OCI-LY7 (cell line): ENCODE results near the gene CLMN. TPM values are rescaled to one million over a fixed set of nuclear protein-coding genes. Genes with fewer than 3 reads are reported as not detected.

Experiments used
- BruUV-seq: library from RNA; stranded (reverse); fragments of 400-500 nt; replicated peaks from 2 replicates; lab custom pipeline; 2021; lab: Mats Ljungman, UMichigan
- CTCF ChIA-PET: fragments of 300-600 bp; sonication (Branson Sonifier 250); formaldehyde crosslinking; loops from one replicate; lab custom pipeline; 2022; ENCODE audit warnings: antibody characterized with exemption; ENCODE audit not compliant: unreplicated experiment; lab: Charles Lee
- POLR2A ChIA-PET: fragments of 300-600 bp; sonication (Branson Sonifier 250); formaldehyde crosslinking; loops from one replicate; lab custom pipeline; 2022; ENCODE audit warnings: antibody characterized with exemption; lab: Charles Lee
- DNase-seq: peaks from one replicate; pipeline ENCODE4 v3.0.0-alpha.2; 2015; ENCODE audit warnings: low spot score
- H2AFZ ChIP-seq: fragments of 200-600 bp; sonication (generic), shearing (Covaris generic); 2 replicates; pipeline ENCODE4 v1.6.1; 2014; ENCODE audit warnings: mild to moderate bottlenecking, antibody characterized with exemption, low read length, moderate library complexity
- H3K27ac ChIP-seq: fragments of 200-600 bp; sonication (generic); 2 replicates; pipeline ENCODE4 v1.5.1; 2014; ENCODE audit warnings: mixed run types, low read depth, mild to moderate bottlenecking, moderate library complexity, low read length, inconsistent platforms; ENCODE audit not compliant: poor library complexity, severe bottlenecking
- H3K36me3 ChIP-seq: fragments of 200-600 bp; sonication (generic); 2 replicates; pipeline ENCODE4 v1.6.1; 2014; ENCODE audit warnings: mild to moderate bottlenecking, antibody characterized with exemption, low read length, moderate library complexity, mixed read lengths; ENCODE audit not compliant: insufficient read depth
- H3K4me1 ChIP-seq: fragments of 200-600 bp; sonication (generic); 2 replicates; pipeline ENCODE4 v1.5.1; 2014; ENCODE audit warnings: mild to moderate bottlenecking, low read length; ENCODE audit not compliant: insufficient read depth, poor library complexity, severe bottlenecking
- H3K4me2 ChIP-seq: fragments of 200-600 bp; sonication (generic); 2 replicates; pipeline ENCODE4 v1.6.1; 2014; ENCODE audit warnings: mild to moderate bottlenecking, low read length
- H3K4me3 ChIP-seq: fragments of 200-600 bp; sonication (generic); 2 replicates; pipeline ENCODE4 v1.5.1; 2014; ENCODE audit warnings: mild to moderate bottlenecking, low read depth, low read length; ENCODE audit not compliant: poor library complexity, severe bottlenecking
- H3K79me2 ChIP-seq: fragments of 200-600 bp; sonication (generic); 2 replicates; pipeline ENCODE4 v1.6.1; 2016; ENCODE audit warnings: low read depth, mild to moderate bottlenecking, low read length, moderate library complexity, mixed read lengths; ENCODE audit not compliant: insufficient read depth
- H3K9me2 ChIP-seq: fragments of 200-600 bp; sonication (generic); 2 replicates; pipeline ENCODE4 v1.6.1; 2016; ENCODE audit warnings: mild to moderate bottlenecking, low read length, mixed read lengths; ENCODE audit not compliant: insufficient read depth
- H3K9me3 ChIP-seq: fragments of 200-600 bp; sonication (generic); 2 replicates; pipeline ENCODE4 v1.6.1; 2014; ENCODE audit warnings: mild to moderate bottlenecking, mixed run types, low read length, mixed read lengths
- H4K20me1 ChIP-seq: fragments of 200-600 bp; sonication (generic); 2 replicates; pipeline ENCODE4 v1.6.1; 2014; ENCODE audit warnings: mild to moderate bottlenecking, antibody characterized with exemption, low read length, moderate library complexity, mixed read lengths; ENCODE audit not compliant: insufficient read depth
- EZH2phosphoT487 ChIP-seq: fragments of 200-600 bp; sonication (generic); IDR thresholded peaks from 2 replicates; pipeline ENCODE4 v1.6.1; 2018; ENCODE audit warnings: low read depth, borderline replicate concordance, mild to moderate bottlenecking, mixed run types, antibody characterized with exemption, low read length, moderate library complexity, mixed read lengths
- intact Hi-C: fragments of 100-400 bp; cut with micrococcal nuclease; formaldehyde crosslinking; loops from one replicate; pipeline ENCODE4 v1.10.0; 2022; ENCODE audit not compliant: unreplicated experiment
- total RNA-seq, 2 experiments: library from RNA; depleted of rRNA in 1 of 2; stranded (reverse); fragments of >200 nt in 1 of 2; shearing (Covaris generic) in 1 of 2; gene quantifications; 2 replicates each; pipeline ENCODE4 v1.2.3, GENCODE V29; 2014 to 2022
- TF ChIP-seq, protein P1 (sequence below): fragments of 200-600 bp; sonication (generic); conservative IDR thresholded peaks from 2 replicates; pipeline ENCODE4 v1.5.1; 2014; ENCODE audit warnings: mild to moderate bottlenecking, antibody characterized with exemption, low read length, moderate library complexity, mixed read lengths

Gene CLMN
- total RNA-seq, 2 experiments from 2014 or later: 6.8 to 12.0 TPM

DNA sequence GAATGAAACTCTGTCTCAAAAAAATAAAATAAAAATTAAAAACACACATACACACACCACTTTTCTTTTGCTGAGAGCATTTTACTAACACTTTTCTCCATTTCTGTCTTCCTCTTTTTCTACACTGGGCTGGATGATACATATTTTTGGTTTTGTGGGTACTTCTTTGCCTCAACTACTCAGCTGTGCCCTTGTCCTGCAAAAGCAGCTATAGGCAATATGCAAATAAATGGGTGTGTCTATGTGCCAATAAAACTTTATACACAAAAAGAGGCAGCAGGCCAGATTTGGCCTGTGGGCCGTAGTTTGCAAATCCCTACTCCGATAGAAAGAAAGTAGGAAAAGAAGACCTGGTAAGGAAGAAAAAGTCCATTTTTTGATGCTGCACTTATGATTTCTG is 6.5 kb downstream of the CLMN start:
- DNase-seq: no peak
- Histone ChIP-seq H3K36me3 (no peaks in the 10 kb centered on the region), H4K20me1 (no peaks in the 10 kb centered on the region), H3K9me2 (no peaks in the 10 kb centered on the region), H3K4me3 (no peak overlapping the region), H3K4me1 (peaks cover 24% of the 10 kb centered on the region), H3K9me3 (no peaks in the 10 kb centered on the region), H2AFZ (no peak overlapping the region), H3K79me2 (no peaks in the 10 kb centered on the region), H3K4me2 (no peak overlapping the region), H3K27ac (no peak overlapping the region)
- ChIA-PET POLR2A (no interaction called here), CTCF (no interaction called here)
- no TSS peak for BruUV-seq
- intact Hi-C loops: no loop called here
- TF ChIP-seq EZH2phosphoT487: no peak
- TF ChIP-seq, protein P1, sequence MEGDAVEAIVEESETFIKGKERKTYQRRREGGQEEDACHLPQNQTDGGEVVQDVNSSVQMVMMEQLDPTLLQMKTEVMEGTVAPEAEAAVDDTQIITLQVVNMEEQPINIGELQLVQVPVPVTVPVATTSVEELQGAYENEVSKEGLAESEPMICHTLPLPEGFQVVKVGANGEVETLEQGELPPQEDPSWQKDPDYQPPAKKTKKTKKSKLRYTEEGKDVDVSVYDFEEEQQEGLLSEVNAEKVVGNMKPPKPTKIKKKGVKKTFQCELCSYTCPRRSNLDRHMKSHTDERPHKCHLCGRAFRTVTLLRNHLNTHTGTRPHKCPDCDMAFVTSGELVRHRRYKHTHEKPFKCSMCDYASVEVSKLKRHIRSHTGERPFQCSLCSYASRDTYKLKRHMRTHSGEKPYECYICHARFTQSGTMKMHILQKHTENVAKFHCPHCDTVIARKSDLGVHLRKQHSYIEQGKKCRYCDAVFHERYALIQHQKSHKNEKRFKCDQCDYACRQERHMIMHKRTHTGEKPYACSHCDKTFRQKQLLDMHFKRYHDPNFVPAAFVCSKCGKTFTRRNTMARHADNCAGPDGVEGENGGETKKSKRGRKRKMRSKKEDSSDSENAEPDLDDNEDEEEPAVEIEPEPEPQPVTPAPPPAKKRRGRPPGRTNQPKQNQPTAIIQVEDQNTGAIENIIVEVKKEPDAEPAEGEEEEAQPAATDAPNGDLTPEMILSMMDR: no peak

DNA sequence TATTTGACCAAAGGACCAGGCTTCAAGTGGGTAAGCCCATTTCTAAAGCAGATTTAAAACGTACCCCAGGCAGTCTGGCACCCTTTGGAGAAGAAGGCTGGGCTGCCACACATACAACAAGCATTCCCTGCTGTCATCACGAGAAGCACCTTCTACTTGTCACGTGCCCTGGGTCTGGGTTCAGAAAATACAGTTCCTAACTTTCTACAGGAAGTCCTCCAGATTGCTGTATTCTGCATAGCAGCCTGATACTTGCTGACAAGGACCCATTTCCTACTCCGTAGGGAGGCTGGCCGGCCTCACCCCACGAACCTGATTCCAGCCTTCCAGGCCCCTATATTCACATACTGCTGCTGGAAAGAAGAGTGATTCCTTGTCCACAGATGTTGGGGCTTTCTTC is 7.4 kb downstream of the CLMN start:
- Histone ChIP-seq H3K36me3 (no peaks in the 10 kb centered on the region), H3K27ac (no peak overlapping the region), H3K4me3 (no peak overlapping the region), H3K9me2 (no peaks in the 10 kb centered on the region), H2AFZ (no peak overlapping the region), H3K4me1 (peaks cover 20% of the 10 kb centered on the region), H3K9me3 (no peaks in the 10 kb centered on the region), H3K79me2 (no peaks in the 10 kb centered on the region), H4K20me1 (no peaks in the 10 kb centered on the region), H3K4me2 (no peak overlapping the region)
- ChIA-PET POLR2A (no interaction called here), CTCF (no interaction called here)
- intact Hi-C loops: no loop called here
- no peak for TF ChIP-seq EZH2phosphoT487
- TF ChIP-seq, protein P1: no peak
- no TSS peak for BruUV-seq
- DNase-seq: no peak

DNA sequence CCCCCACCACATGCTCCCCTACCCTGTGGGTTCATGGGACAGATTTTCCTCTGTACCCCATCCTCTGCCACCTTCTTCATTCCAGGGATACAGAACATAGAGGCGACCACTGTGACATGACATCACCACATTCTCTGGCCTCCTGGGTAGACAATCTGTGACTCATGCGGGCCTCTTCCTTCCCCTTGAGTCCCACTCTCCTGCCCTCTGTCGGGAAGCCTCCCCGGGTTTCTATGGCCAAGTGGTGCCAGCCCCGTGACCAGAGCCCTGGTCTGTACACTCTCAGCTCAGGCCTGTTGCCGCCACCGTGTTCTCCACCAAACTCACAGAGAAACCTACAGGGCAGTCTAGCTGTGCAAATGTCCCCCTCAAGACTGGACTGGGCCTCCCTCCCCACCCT is 8.0 kb downstream of the CLMN start:
- Histone ChIP-seq H3K4me3 (no peak overlapping the region), H3K4me2 (no peak overlapping the region), H3K79me2 (no peaks in the 10 kb centered on the region), H4K20me1 (no peaks in the 10 kb centered on the region), H2AFZ (no peak overlapping the region), H3K36me3 (no peaks in the 10 kb centered on the region), H3K9me2 (no peaks in the 10 kb centered on the region), H3K27ac (no peak overlapping the region), H3K4me1 (peaks cover 22% of the 10 kb centered on the region), H3K9me3 (no peaks in the 10 kb centered on the region)
- DNase-seq: no peak
- TF ChIP-seq, protein P1: no peak
- no peak for TF ChIP-seq EZH2phosphoT487
- BruUV-seq: no TSS peak
- ChIA-PET POLR2A (no interaction called here), CTCF (no interaction called here)
- intact Hi-C loops: no loop called here
